ENCODE measurements around the gene CAMK2N1.

CAMK2N1 gene

GRCh38 chr1:20458717-20459116 lies 27.3 kb downstream of the CAMK2N1 start:
- no peak for DNase-seq (ENCODE audit: low read depth)
- no peak overlapping the region for H3K4me3 ChIP-seq (ENCODE audit: control insufficient read depth, low read depth, low read length)
- no peak for TF ChIP-seq CTCF (conservative IDR thresholded peaks at IDR 0.05; ENCODE audit: control insufficient read depth, insufficient read depth, low read depth, low read length)

- H3K4me3 ChIP-seq (ENCODE audit: control insufficient read depth, low read depth, low read length) = no peak overlapping the region
- TF ChIP-seq CTCF (conservative IDR thresholded peaks at IDR 0.05; ENCODE audit: control insufficient read depth, insufficient read depth, low read depth, low read length) = no peak
- DNase-seq (ENCODE audit: low read depth) = no peak
Measured at GRCh38 chr1:20454004-20454403, 32.0 kb downstream of the CAMK2N1 start.

- H3K4me3 ChIP-seq (ENCODE audit: control insufficient read depth, low read depth, low read length) = no peak overlapping the region
- no peak for TF ChIP-seq CTCF (conservative IDR thresholded peaks at IDR 0.05; ENCODE audit: control insufficient read depth, insufficient read depth, low read depth, low read length)
- peak; percentile 97 for DNase-seq (ENCODE audit: low read depth)
Measured at GRCh38 chr1:20449735-20450311, 36.2 kb downstream of the CAMK2N1 start.

- DNase-seq (ENCODE audit: low read depth) = no peak
- no peak for TF ChIP-seq CTCF (conservative IDR thresholded peaks at IDR 0.05; ENCODE audit: control insufficient read depth, insufficient read depth, low read depth, low read length)
- no peak overlapping the region for H3K4me3 ChIP-seq (ENCODE audit: control insufficient read depth, low read depth, low read length)
Measured at GRCh38 chr1:20448671-20449071, 37.3 kb downstream of the CAMK2N1 start.

GRCh38 chr1:20447794-20448193 lies 38.2 kb downstream of the CAMK2N1 start:
- no peak for TF ChIP-seq CTCF (conservative IDR thresholded peaks at IDR 0.05; ENCODE audit: control insufficient read depth, insufficient read depth, low read depth, low read length)
- DNase-seq (ENCODE audit: low read depth) = no peak
- no peak overlapping the region for H3K4me3 ChIP-seq (ENCODE audit: control insufficient read depth, low read depth, low read length)

GRCh38 chr1:20446796-20447195 lies 39.2 kb downstream of the CAMK2N1 start:
- no peak for TF ChIP-seq CTCF (conservative IDR thresholded peaks at IDR 0.05; ENCODE audit: control insufficient read depth, insufficient read depth, low read depth, low read length)
- DNase-seq (ENCODE audit: low read depth) = peak; percentile 78
- H3K4me3 ChIP-seq (ENCODE audit: control insufficient read depth, low read depth, low read length) = no peak overlapping the region

- DNase-seq (ENCODE audit: low read depth) = no peak
- TF ChIP-seq CTCF (conservative IDR thresholded peaks at IDR 0.05; ENCODE audit: control insufficient read depth, insufficient read depth, low read depth, low read length) = no peak
- no peak overlapping the region for H3K4me3 ChIP-seq (ENCODE audit: control insufficient read depth, low read depth, low read length)
Measured at GRCh38 chr1:20445956-20446355, 40.1 kb downstream of the CAMK2N1 start.
